ENCODE measurements around the gene MED15. TPM values are rescaled to one million over a fixed set of nuclear protein-coding genes. Genes with fewer than 3 reads are reported as not detected.

Gene MED15
- polyA plus RNA-seq, 2 donors, result 31.0 to 55.9 TPM

DNA sequence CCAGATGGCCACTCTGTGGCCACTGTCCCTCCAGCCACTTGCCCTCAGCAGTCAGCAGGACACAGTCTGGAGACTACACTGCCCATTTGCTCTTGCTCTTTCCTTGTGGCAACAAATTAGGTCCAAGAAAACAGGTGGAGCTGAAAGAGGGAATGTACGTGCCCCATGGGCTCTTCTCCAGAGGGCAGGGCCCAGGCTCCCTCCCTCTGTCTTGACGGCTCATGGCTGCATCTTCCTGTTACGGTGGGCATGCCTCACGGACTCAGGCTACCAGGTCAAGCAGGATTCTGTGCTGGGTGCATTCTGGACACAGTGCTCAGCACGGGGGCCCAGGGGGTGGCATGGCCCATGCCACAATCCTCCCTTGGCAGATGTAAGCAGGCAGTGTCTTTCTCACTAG is 71.3 kb downstream of the MED15 start:
- Histone ChIP-seq H3K36me3 (ENCODE audit: control insufficient read depth in 2 of 2, insufficient read depth in 2 of 2, low read length in 1 of 2) (peaks cover 18 to 74% of the 10 kb centered on the region in 2 donors), H3K27me3 (ENCODE audit: control insufficient read depth in 1 of 2, insufficient read depth in 2 of 2, low read length in 2 of 2) (no peaks in the 10 kb centered on the region), H3K27ac (ENCODE audit: low read depth in 2 of 2, low read length in 1 of 2) (no peak overlapping the region), H3K4me3 (ENCODE audit: low read depth in 1 of 2, low read length in 2 of 2) (no peak overlapping the region), H3K4me1 (ENCODE audit: control insufficient read depth in 2 of 2, insufficient read depth in 2 of 2, low read length in 1 of 2) (no peaks in the 10 kb centered on the region), H3K9me3 (ENCODE audit: control insufficient read depth in 2 of 2, insufficient read depth in 1 of 2, low read depth in 1 of 2, low read length in 1 of 2) (no peaks in the 10 kb centered on the region)
- WGBS, 2 donors, result 77 to 83% methylated on average over 5 of the region's 5 CpGs

GRCh38 chr22:20579273-20580120 is 72.1 kb downstream of the MED15 start:
- peaks cover 0 to 2% of the 10 kb centered on the region in 2 donors for H3K4me1 ChIP-seq (ENCODE audit: control insufficient read depth in 2 of 2, insufficient read depth in 2 of 2, low read length in 1 of 2)
- H3K4me3 ChIP-seq (ENCODE audit: low read depth in 1 of 2, low read length in 2 of 2), result no peak overlapping the region
- no peaks in the 10 kb centered on the region for H3K9me3 ChIP-seq (ENCODE audit: control insufficient read depth in 2 of 2, insufficient read depth in 1 of 2, low read depth in 1 of 2, low read length in 1 of 2)
- H3K27ac ChIP-seq (ENCODE audit: low read depth in 2 of 2, low read length in 1 of 2), result no peak overlapping the region
- WGBS, 2 donors, result 74 to 76% methylated on average over 14 of the region's 14 CpGs
- H3K27me3 ChIP-seq (ENCODE audit: control insufficient read depth in 1 of 2, insufficient read depth in 2 of 2, low read length in 2 of 2), result no peaks in the 10 kb centered on the region
- H3K36me3 ChIP-seq (ENCODE audit: control insufficient read depth in 2 of 2, insufficient read depth in 2 of 2, low read length in 1 of 2), result peaks cover 16 to 74% of the 10 kb centered on the region in 2 donors

GRCh38 chr22:20580179-20580578 is 72.8 kb downstream of the MED15 start:
- Histone ChIP-seq H3K9me3 (ENCODE audit: control insufficient read depth in 2 of 2, insufficient read depth in 1 of 2, low read depth in 1 of 2, low read length in 1 of 2) (no peaks in the 10 kb centered on the region), H3K36me3 (ENCODE audit: control insufficient read depth in 2 of 2, insufficient read depth in 2 of 2, low read length in 1 of 2) (peaks cover 14 to 74% of the 10 kb centered on the region in 2 donors), H3K4me3 (ENCODE audit: low read depth in 1 of 2, low read length in 2 of 2) (no peak overlapping the region), H3K4me1 (ENCODE audit: control insufficient read depth in 2 of 2, insufficient read depth in 2 of 2, low read length in 1 of 2) (peaks cover 0 to 9% of the 10 kb centered on the region in 2 donors), H3K27ac (ENCODE audit: low read depth in 2 of 2, low read length in 1 of 2) (no peak overlapping the region), H3K27me3 (ENCODE audit: control insufficient read depth in 1 of 2, insufficient read depth in 2 of 2, low read length in 2 of 2) (no peaks in the 10 kb centered on the region)
- 96% methylated on average over 7 of the region's 7 CpGs for WGBS, 2 donors

GRCh38 chr22:20580611-20581502 is 73.4 kb downstream of the MED15 start:
- H3K27me3 ChIP-seq (ENCODE audit: control insufficient read depth in 1 of 2, insufficient read depth in 2 of 2, low read length in 2 of 2), result no peaks in the 10 kb centered on the region
- peaks cover 0 to 15% of the 10 kb centered on the region in 2 donors for H3K4me1 ChIP-seq (ENCODE audit: control insufficient read depth in 2 of 2, insufficient read depth in 2 of 2, low read length in 1 of 2)
- H3K4me3 ChIP-seq (ENCODE audit: low read depth in 1 of 2, low read length in 2 of 2), result no peak overlapping the region
- H3K27ac ChIP-seq (ENCODE audit: low read depth in 2 of 2, low read length in 1 of 2), result no peak overlapping the region
- peaks cover 14 to 79% of the 10 kb centered on the region in 2 donors for H3K36me3 ChIP-seq (ENCODE audit: control insufficient read depth in 2 of 2, insufficient read depth in 2 of 2, low read length in 1 of 2)
- no peaks in the 10 kb centered on the region for H3K9me3 ChIP-seq (ENCODE audit: control insufficient read depth in 2 of 2, insufficient read depth in 1 of 2, low read depth in 1 of 2, low read length in 1 of 2)
- WGBS, 2 donors, result 87 to 92% methylated on average over 19 of the region's 19 CpGs

GRCh38 chr22:20581503-20582170 is 74.2 kb downstream of the MED15 start:
- H3K27ac ChIP-seq (ENCODE audit: low read depth in 2 of 2, low read length in 1 of 2), result no peak overlapping the region
- WGBS, 2 donors, result 77% methylated on average over 7 of the region's 7 CpGs
- peaks cover 14 to 81% of the 10 kb centered on the region in 2 donors for H3K36me3 ChIP-seq (ENCODE audit: control insufficient read depth in 2 of 2, insufficient read depth in 2 of 2, low read length in 1 of 2)
- H3K27me3 ChIP-seq (ENCODE audit: control insufficient read depth in 1 of 2, insufficient read depth in 2 of 2, low read length in 2 of 2), result no peaks in the 10 kb centered on the region
- no peaks in the 10 kb centered on the region for H3K9me3 ChIP-seq (ENCODE audit: control insufficient read depth in 2 of 2, insufficient read depth in 1 of 2, low read depth in 1 of 2, low read length in 1 of 2)
- no peak overlapping the region for H3K4me3 ChIP-seq (ENCODE audit: low read depth in 1 of 2, low read length in 2 of 2)
- H3K4me1 ChIP-seq (ENCODE audit: control insufficient read depth in 2 of 2, insufficient read depth in 2 of 2, low read length in 1 of 2), result peaks cover 2 to 20% of the 10 kb centered on the region in 2 donors

DNA sequence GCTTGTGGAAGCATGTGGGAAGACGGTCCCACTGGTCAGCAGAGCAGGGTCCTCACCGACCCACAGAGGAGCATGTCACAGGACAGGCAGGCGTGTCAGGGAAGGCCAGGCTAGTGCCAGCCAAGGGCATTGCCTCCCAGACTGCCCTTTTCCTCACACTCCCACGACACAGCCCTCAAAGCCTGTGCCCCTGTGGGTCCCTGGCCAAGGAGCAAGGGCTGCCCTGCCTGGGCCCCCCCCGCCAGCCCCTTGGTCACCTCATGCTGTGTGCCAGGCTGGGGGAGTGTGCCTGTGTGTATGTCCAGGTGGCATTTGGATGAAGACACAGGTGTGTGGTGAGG is 74.7 kb downstream of the MED15 start:
- Histone ChIP-seq H3K4me3 (ENCODE audit: low read depth in 1 of 2, low read length in 2 of 2) (no peak overlapping the region), H3K4me1 (ENCODE audit: control insufficient read depth in 2 of 2, insufficient read depth in 2 of 2, low read length in 1 of 2) (peaks cover 2 to 21% of the 10 kb centered on the region in 2 donors), H3K27ac (ENCODE audit: low read depth in 2 of 2, low read length in 1 of 2) (no peak overlapping the region), H3K27me3 (ENCODE audit: control insufficient read depth in 1 of 2, insufficient read depth in 2 of 2, low read length in 2 of 2) (no peaks in the 10 kb centered on the region), H3K36me3 (ENCODE audit: control insufficient read depth in 2 of 2, insufficient read depth in 2 of 2, low read length in 1 of 2) (peaks cover 14 to 82% of the 10 kb centered on the region in 2 donors), H3K9me3 (ENCODE audit: control insufficient read depth in 2 of 2, insufficient read depth in 1 of 2, low read depth in 1 of 2, low read length in 1 of 2) (no peaks in the 10 kb centered on the region)
- 89 to 98% methylated on average over 5 of the region's 5 CpGs for WGBS, 2 donors

GRCh38 chr22:20582520-20583361 is 75.3 kb downstream of the MED15 start:
- no peak overlapping the region for H3K27ac ChIP-seq (ENCODE audit: low read depth in 2 of 2, low read length in 1 of 2)
- peaks cover 2 to 22% of the 10 kb centered on the region in 2 donors for H3K4me1 ChIP-seq (ENCODE audit: control insufficient read depth in 2 of 2, insufficient read depth in 2 of 2, low read length in 1 of 2)
- no peak overlapping the region for H3K4me3 ChIP-seq (ENCODE audit: low read depth in 1 of 2, low read length in 2 of 2)
- H3K36me3 ChIP-seq (ENCODE audit: control insufficient read depth in 2 of 2, insufficient read depth in 2 of 2, low read length in 1 of 2), result peaks cover 18 to 85% of the 10 kb centered on the region in 2 donors
- H3K27me3 ChIP-seq (ENCODE audit: control insufficient read depth in 1 of 2, insufficient read depth in 2 of 2, low read length in 2 of 2), result no peaks in the 10 kb centered on the region
- H3K9me3 ChIP-seq (ENCODE audit: control insufficient read depth in 2 of 2, insufficient read depth in 1 of 2, low read depth in 1 of 2, low read length in 1 of 2), result no peaks in the 10 kb centered on the region
- WGBS, 2 donors, result 91 to 93% methylated on average over 28 to 33 of the region's 33 CpGs

GRCh38 chr22:20583471-20583922 is 76.1 kb downstream of the MED15 start:
- peaks cover 14 to 85% of the 10 kb centered on the region in 2 donors for H3K36me3 ChIP-seq (ENCODE audit: control insufficient read depth in 2 of 2, insufficient read depth in 2 of 2, low read length in 1 of 2)
- H3K27me3 ChIP-seq (ENCODE audit: control insufficient read depth in 1 of 2, insufficient read depth in 2 of 2, low read length in 2 of 2), result no peaks in the 10 kb centered on the region
- no peak overlapping the region for H3K27ac ChIP-seq (ENCODE audit: low read depth in 2 of 2, low read length in 1 of 2)
- no peaks in the 10 kb centered on the region for H3K9me3 ChIP-seq (ENCODE audit: control insufficient read depth in 2 of 2, insufficient read depth in 1 of 2, low read depth in 1 of 2, low read length in 1 of 2)
- H3K4me1 ChIP-seq (ENCODE audit: control insufficient read depth in 2 of 2, insufficient read depth in 2 of 2, low read length in 1 of 2), result peaks cover 8 to 28% of the 10 kb centered on the region in 2 donors
- no peak overlapping the region for H3K4me3 ChIP-seq (ENCODE audit: low read depth in 1 of 2, low read length in 2 of 2)
- 88 to 91% methylated on average over 4 of the region's 4 CpGs for WGBS, 2 donors
